HG02571 (cell line): Measurements from ENCODE around the gene DLEC1.
"Not testable (repeated sequence)": the region's sequence is repeated elsewhere in the genome, so short reads cannot be mapped to it uniquely, and the experiment has no call there.

Experiments used
- ATAC-seq: cut with Tn5 transposase; IDR thresholded peaks from one replicate; pipeline ENCODE4 v1.9.1; 2021; ENCODE audit warnings: mild to moderate bottlenecking, moderate library complexity; ENCODE audit not compliant: unreplicated experiment

The DLEC1 gene

DNA sequence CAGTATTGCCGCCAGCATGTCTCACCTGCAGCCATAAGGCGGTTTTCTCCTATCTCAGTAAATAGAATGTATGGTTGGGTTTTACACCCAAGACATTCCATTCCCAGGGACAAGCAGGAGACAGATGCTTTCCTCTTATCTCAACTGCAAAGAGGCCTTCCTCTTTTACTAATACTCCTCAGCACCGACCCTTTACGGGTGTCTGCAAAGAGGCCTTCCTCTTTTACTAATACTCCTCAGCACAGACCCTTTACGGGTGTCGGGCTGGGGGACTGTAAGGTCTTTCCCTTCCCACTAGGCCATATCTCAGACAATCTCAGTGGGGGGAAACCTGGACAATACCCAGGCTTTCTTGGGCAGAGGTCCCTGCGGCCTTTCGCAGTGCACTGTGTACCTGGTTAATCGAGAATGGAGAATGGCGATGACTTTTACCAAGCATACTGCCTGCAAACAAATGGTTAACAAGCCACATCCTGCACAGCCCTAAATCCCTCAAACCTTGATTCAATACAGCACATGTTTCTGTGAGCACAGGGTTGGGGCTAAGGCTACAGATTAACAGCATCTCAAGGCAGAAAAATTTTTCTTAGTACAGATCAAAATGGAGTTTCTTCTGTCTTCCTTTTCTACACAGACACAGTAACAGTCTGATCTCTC is 96.7 kb downstream of the DLEC1 start:
- not testable (repeated sequence) for ATAC-seq

DNA sequence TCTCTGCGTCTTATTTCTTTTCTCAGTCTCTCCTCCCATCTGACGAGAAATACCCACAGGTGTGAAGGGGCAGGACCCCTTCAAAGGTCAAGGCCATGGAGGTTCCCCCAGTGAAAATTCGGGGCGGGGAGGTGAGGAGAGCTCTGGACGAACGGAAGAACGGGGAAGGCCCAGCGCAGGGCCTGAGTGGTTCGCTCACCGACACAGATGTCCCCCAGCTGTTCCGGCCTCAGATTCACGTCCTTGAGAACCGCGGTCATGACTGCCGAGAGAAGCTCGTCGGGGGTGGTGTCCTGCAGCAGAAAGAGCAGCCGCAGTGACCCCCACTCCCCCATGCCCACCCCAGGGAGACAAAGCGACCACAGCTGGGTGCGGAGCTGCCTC is 97.4 kb downstream of the DLEC1 start:
- no peak for ATAC-seq

DNA sequence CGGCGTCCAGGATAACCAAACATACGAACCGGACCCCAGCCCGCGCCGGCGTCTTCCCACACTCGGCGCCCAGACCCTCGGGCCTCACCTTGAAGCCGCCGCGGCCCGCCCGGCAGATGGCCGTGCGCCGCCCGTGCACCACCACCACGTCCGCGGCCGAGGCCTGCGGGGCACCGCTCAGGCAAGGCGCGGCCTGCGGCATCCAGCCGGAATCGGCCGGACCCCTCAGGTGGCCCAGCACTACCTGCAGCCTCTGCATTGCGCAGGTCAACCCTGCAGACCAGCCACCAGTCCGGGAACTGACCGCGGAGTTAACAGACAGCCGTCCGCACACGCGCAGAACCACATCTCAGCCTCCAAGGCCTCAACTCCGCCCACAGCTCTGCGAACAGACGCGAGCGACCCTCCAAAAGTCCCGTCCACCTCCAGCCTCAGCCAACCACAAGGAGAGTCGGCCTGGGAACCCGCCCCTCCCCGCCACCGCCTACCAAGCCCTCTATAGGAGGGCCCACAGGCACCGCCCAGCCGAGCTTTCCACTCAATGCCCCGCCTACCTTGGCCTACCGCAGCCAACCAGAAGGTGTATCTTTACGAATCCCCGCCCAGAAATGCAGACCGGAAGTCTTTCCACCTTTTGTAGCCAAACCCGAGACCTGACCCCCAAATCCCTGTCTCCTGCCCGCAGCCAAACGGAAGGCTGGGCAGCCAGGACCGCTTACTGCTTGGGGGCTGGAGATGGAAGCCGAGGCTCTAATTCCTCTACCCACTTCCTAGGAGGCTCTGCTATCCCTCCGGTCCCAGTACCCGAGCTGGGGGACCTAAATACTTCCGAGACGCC is 98.0 kb downstream of the DLEC1 start, which contains the start of gene ACAA1:
Gene ACAA1, minus strand, starts transcription at position 351 of the 838 bp plus-strand sequence. Its CDS starts 92 bp downstream, at position 259.
- ATAC-seq, result peak; percentile 85

DNA sequence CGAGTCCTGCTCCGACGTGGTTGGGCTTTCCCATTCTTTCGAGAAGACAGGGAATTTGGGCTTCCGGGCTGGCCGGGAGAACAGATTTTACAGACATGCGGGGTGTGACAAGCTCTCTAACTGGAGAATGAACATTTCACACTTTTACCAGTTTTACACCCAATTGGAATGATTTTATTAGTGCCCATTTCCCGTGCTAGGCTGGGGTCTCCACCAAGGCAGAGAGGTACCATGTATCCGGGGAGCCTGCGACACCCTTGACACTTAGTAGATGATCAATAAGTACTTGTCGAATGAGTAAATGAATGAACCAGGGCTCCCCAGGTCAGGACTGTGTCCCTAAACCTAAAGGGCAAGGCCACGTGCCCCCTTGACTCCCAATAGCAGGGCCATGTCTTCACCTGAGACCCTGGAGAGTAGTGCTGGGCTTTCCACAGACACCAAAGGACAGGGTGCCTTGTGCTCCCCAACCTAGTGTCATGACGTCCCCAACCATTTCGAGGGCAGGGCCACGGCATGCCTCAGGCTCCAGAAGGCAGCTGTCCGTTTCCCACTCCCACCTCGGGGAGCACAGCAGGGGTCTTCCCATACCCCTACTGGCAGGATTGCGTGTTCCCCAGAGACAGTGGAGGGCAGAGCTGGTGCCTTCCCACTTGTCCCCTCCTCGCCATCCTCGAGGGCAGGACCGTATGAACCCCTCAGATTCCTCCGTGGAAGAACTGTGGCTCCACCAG is 98.8 kb downstream of the DLEC1 start:
- ATAC-seq, result no peak

DNA sequence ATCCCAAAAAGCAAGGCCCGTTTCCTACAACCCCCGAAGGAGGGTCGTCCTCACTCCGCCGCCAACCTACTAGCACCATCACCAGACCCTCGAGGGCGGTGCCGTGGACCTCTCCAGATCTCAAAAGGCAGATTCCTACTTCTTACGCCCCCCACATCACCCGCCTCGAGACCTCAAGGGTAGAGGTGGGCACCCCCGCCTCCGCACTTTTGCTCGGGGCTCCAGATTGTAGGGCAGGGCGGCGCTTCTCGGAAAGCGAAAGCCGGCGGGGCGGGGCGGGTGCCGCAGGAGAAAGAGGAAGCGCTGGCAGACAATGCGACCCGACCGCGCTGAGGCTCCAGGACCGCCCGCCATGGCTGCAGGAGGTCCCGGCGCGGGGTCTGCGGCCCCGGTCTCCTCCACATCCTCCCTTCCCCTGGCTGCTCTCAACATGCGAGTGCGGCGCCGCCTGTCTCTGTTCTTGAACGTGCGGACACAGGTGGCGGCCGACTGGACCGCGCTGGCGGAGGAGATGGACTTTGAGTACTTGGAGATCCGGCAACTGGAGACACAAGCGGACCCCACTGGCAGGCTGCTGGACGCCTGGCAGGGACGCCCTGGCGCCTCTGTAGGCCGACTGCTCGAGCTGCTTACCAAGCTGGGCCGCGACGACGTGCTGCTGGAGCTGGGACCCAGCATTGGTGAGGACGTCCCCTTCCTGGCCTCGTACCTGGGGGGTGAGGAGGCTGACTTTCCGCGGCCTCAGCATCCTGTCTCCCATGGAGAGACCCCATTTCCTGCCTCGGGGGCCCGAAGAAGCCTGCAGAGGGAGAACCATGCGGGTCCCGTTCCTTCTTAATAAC is 99.6 kb downstream of the DLEC1 start, which contains the start of gene MYD88:
Gene MYD88, plus strand, starts transcription at position 313 of the 842 bp plus-strand sequence. Its CDS starts 40 bp downstream, at position 353.
- ATAC-seq, result peak; percentile 37

DNA sequence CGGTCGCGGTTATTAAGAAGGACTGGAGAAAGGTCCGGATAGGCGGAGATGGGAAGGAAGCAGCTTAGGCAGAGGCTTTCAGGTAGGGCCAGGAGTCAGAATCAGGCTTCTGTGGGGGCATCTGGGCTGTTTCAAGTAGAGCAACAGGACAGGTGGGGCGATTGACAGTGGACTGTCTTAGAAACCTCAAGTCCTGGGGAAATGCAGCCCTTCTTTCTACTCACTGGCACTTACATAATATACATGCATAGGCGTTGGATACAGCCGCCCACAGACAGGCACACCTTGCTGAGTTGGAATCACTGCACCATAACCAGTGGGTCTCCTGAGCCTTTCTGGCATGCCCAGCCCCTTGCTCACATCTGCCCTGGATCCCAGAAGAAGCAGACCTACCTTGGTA is 100.2 kb downstream of the DLEC1 start:
- ATAC-seq, result no peak

DNA sequence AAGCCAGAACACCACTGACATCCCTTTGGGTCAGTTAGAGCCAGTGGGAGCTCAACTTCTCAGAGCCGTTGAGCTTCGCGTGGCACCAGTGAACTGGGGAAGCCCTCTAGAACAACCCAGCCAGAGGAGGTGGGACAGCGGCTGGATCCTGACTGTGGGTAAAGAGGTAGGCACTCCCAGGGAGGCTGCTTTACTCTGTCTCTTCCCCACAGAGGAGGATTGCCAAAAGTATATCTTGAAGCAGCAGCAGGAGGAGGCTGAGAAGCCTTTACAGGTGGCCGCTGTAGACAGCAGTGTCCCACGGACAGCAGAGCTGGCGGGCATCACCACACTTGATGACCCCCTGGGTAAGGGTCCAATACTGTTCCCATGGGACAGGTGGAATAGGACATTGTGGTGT is 100.6 kb downstream of the DLEC1 start:
- ATAC-seq, result no peak

DNA sequence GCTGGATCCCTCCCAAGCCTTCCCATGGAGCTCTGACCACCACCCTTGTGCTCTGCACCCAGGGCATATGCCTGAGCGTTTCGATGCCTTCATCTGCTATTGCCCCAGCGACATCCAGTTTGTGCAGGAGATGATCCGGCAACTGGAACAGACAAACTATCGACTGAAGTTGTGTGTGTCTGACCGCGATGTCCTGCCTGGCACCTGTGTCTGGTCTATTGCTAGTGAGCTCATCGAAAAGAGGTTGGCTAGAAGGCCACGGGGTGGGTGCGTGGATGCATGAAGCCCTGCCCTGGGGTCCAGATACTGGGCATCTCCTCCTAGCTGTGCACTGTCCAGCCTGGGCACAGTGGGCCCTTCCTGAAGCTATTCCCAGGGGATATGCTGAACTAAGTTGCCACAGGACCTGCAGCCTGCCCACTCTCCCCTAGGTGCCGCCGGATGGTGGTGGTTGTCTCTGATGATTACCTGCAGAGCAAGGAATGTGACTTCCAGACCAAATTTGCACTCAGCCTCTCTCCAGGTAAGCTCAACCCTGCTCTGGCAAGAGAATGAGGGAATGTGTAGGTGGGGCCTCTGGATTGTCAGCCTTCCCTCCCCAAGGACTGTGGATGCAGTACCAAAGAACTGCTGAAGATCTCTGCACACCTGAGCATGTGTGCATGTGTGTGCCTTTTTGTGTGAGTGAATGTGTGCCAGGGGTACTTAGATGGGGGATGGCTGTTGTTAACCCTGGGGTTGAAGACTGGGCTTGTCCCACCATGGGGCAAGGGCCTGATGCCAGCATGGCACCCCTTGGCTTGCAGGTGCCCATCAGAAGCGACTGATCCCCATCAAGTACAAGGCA is 101.5 kb downstream of the DLEC1 start:
- ATAC-seq, result no peak

DNA sequence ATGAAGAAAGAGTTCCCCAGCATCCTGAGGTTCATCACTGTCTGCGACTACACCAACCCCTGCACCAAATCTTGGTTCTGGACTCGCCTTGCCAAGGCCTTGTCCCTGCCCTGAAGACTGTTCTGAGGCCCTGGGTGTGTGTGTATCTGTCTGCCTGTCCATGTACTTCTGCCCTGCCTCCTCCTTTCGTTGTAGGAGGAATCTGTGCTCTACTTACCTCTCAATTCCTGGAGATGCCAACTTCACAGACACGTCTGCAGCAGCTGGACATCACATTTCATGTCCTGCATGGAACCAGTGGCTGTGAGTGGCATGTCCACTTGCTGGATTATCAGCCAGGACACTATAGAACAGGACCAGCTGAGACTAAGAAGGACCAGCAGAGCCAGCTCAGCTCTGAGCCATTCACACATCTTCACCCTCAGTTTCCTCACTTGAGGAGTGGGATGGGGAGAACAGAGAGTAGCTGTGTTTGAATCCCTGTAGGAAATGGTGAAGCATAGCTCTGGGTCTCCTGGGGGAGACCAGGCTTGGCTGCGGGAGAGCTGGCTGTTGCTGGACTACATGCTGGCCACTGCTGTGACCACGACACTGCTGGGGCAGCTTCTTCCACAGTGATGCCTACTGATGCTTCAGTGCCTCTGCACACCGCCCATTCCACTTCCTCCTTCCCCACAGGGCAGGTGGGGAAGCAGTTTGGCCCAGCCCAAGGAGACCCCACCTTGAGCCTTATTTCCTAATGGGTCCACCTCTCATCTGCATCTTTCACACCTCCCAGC is 102.4 kb downstream of the DLEC1 start:
- no peak for ATAC-seq

DNA sequence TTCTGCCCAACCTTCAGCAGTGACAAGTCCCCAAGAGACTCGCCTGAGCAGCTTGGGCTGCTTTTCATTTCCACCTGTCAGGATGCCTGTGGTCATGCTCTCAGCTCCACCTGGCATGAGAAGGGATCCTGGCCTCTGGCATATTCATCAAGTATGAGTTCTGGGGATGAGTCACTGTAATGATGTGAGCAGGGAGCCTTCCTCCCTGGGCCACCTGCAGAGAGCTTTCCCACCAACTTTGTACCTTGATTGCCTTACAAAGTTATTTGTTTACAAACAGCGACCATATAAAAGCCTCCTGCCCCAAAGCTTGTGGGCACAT is 102.9 kb downstream of the DLEC1 start:
- ATAC-seq, result no peak

DNA sequence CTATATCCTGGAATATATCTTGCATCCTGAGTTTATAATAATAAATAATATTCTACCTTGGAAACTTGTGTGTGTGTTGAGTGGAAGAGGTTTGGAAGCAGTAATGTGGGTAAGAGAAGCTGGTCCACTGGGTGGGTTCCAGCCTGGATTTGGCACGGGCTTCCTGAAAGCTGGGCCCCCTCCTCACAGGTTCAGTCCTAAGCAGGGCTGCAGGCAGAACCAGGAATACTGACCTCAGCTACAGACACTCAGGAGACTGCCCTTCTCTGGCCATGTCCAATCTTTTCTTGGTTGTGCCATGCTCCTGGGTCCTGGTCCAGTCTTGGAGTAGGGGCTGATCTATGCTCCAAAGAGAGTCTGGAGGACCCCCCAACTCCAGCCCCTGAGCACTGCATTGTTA is 104.0 kb downstream of the DLEC1 start:
- ATAC-seq, result no peak

DNA sequence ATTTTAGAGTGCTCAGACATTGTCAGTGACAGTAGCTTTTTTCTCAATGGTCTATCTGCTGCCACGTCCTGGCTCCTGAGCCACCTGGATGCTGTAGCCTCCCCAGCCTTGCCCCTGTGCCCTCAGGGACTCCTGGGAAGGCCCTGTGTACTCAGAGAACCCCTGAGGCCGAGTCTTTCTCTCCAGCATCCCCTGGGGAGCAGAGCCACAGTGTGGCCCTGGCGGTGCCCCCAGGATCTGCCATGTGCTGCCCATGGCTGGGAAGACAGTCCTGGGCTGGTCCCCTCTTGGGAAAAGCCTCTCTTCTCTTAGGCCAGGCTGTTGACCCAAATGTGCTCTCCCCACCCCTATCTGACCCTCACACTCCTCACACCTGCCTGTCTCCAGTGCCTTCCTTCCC is 104.5 kb downstream of the DLEC1 start:
- ATAC-seq, result no peak

DNA sequence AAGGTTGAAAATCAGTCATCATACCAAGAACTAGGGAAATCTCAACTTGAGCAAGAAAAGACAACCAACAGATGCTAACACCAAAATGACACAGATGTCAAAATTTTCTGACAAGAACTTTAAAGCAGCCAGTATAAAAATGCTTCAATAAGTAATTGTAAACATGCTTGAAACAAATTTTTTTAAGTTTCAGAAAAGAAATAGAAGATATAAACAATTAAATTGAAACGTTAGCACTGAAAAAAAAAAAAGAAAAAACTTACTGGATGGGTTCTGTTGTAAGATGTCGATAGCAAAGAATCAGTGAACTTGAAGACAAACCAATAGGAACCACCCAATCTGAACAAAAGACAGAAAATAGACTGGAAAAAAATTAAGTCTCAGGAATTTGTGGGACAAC is 107.5 kb downstream of the DLEC1 start:
- ATAC-seq, result no peak

DNA sequence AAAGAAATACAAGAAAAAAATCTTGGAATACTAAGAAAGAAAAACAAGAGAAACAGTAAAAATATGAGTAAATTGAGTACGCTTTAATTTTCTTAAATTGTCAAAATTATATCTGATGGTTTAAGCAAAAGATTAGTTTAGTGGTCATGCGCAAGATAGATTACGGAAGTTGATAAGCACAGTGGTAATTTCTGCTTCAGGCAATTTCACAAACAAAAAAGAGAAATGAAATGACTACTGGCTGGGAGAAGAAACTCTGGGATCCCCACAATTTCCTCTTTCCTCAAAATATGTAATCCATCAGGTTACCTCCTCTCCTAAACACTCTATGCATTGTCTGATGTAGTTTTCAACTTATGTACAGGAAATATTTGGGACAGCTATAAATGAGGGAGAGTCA is 108.4 kb downstream of the DLEC1 start:
- ATAC-seq, result no peak

DNA sequence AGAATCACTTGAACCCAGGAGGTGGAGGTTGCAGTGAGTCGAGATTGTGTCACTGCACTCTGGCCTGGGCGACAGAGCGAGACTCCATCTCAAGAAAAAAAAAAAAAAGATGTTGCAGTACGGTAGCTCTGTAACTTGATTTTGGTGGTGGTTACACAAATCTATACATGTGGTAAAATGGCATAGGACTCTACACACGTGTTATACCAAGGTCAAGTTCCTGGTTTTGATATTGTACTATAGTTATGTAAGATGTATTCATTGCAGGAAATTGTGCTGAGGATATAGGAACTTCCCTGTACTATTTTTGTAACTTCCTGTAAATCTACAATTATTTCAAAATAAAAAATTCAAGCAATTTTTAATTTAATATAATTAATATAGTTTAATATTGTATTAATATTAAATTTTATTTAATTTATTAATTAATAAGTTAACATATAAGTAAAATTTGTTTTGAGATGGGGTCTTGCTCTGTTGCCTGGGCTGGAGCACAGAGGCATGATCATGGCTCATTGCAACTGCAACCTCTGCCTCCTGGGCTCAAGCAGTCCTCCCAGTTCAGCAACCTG is 109.4 kb downstream of the DLEC1 start:
- ATAC-seq, result no peak

DNA sequence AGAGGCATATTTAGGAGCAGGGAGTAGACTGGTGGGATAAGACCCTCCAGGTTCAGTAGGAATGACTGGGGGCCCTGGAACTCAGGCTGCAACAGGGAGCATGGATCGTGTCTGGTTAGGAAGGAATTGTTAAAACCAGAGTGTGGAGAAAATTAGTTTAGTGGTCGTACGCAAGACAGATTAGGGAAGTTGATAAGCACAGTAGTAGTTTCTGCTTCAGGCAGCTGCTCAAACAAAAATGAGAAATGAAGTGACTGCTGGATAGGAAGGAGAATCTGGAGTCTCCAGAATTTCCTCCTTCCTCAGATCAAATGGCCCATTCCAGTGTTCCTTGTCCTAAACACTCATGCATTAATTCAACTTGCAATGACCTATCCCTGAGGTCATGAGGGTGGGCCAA is 110.7 kb downstream of the DLEC1 start:
- ATAC-seq, result no peak

DNA sequence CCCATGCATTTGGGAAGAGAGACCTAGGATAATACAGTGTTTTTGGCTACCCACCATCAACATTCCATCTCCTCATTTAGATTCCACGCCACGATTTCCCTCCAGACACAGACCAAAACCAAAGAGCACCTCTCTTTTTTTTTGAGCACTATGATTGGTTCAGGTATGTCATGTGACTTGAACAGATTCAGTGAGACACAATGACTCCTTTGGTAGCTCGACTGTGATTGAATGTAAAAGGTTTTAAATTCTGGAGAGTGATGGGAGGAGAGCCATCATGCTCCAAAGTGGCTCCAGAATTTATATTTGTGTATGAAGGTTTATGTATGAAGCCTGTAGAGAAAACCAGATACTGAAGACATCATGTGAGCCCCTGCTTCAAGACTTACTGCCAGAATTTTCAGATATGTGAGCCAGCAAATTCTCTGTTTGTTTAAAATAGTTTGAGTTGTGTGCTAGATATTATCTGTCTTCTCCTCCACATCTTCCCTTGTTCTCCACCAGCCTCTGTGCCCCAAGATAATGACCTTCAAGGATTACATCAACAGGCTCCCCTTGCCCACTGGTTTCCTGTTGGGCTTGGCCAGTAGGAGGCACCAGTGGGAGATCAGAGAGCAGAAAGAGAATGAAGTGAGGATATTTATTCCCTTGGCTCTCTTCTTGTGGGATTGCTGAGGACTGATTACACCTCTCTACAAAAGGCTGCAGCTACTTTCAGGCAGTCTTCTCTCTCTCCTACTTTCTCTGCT is 111.9 kb downstream of the DLEC1 start:
- no peak for ATAC-seq

DNA sequence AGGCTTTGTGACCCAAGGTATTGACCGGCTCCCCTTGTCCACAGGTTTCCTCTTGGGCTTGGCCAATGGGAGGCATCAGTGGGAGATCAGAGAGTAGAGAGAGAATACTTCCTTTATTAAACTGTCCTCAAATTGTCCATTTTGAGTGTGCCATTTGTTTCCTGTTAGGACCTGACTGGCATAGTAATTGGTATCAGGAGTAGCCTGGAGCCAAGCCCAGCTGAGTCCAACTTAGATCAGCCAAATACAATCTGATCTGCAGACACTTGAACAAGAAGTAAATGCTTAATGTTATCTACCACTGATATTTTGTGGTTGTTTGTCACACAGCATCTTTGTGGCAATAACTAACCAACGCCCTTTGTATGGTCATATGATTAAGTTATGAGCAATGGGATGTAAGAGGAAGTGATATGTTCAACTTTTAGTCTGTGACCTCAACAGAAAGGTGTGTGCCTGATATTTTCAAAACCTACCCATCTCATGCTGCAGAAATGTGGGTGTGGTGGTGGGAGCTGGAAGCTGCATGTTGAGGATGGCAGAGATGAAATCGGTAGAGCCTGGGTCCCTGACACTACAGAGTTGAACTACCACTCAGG is 112.8 kb downstream of the DLEC1 start:
- no peak for ATAC-seq
